ENCODE measurements around the gene POMGNT2. TPM values are rescaled to one million over a fixed set of nuclear protein-coding genes. Genes with fewer than 3 reads are reported as not detected.

Gene POMGNT2
- total RNA-seq, 1 donor from 2014 or later = 22.1 TPM

- no peak for TF ChIP-seq CTCF (IDR thresholded peaks at IDR 0.05; ENCODE audit: insufficient read depth, low read length, poor library complexity, severe bottlenecking)
- DNase-seq (ENCODE audit: low read depth) = no peak
- Histone ChIP-seq H3K4me3 (ENCODE audit: low read depth, low read length) (no peak overlapping the region), H3K27me3 (ENCODE audit: control insufficient read depth, insufficient read depth, low read length) (no peaks in the 10 kb centered on the region), H3K36me3 (ENCODE audit: control insufficient read depth, insufficient read depth, low read length) (no peaks in the 10 kb centered on the region)
These were observed 28.2 kb downstream of the POMGNT2 start for GRCh38 chr3:43077707-43078106.

GRCh38 chr3:43077261-43077660 lies 28.6 kb downstream of the POMGNT2 start:
- Histone ChIP-seq H3K36me3 (ENCODE audit: control insufficient read depth, insufficient read depth, low read length) (no peaks in the 10 kb centered on the region), H3K27me3 (ENCODE audit: control insufficient read depth, insufficient read depth, low read length) (no peaks in the 10 kb centered on the region), H3K4me3 (ENCODE audit: low read depth, low read length) (no peak overlapping the region)
- TF ChIP-seq CTCF (IDR thresholded peaks at IDR 0.05; ENCODE audit: insufficient read depth, low read length, poor library complexity, severe bottlenecking) = no peak
- DNase-seq (ENCODE audit: low read depth) = no peak

GRCh38 chr3:43076857-43077256 lies 29.0 kb downstream of the POMGNT2 start:
- DNase-seq (ENCODE audit: low read depth) = no peak
- Histone ChIP-seq H3K4me3 (ENCODE audit: low read depth, low read length) (no peak overlapping the region), H3K36me3 (ENCODE audit: control insufficient read depth, insufficient read depth, low read length) (no peaks in the 10 kb centered on the region), H3K27me3 (ENCODE audit: control insufficient read depth, insufficient read depth, low read length) (no peaks in the 10 kb centered on the region)
- no peak for TF ChIP-seq CTCF (IDR thresholded peaks at IDR 0.05; ENCODE audit: insufficient read depth, low read length, poor library complexity, severe bottlenecking)

GRCh38 chr3:43075904-43076661 lies 29.8 kb downstream of the POMGNT2 start:
- H3K4me3 ChIP-seq (ENCODE audit: low read depth, low read length) = no peak overlapping the region

GRCh38 chr3:43074901-43075689 lies 30.8 kb downstream of the POMGNT2 start:
- DNase-seq (ENCODE audit: low read depth) = no peak
- no peaks in the 10 kb centered on the region for H3K36me3 ChIP-seq (ENCODE audit: control insufficient read depth, insufficient read depth, low read length)
- TF ChIP-seq CTCF (IDR thresholded peaks at IDR 0.05; ENCODE audit: insufficient read depth, low read length, poor library complexity, severe bottlenecking) = no peak
- H3K4me3 ChIP-seq (ENCODE audit: low read depth, low read length) = no peak overlapping the region
- H3K27me3 ChIP-seq (ENCODE audit: control insufficient read depth, insufficient read depth, low read length) = no peaks in the 10 kb centered on the region

More at GRCh38 chr3:43075904-43076661, 29.8 kb downstream of the POMGNT2 start:
- no peak for DNase-seq (ENCODE audit: low read depth)
- Histone ChIP-seq H3K36me3 (ENCODE audit: control insufficient read depth, insufficient read depth, low read length) (no peaks in the 10 kb centered on the region), H3K27me3 (ENCODE audit: control insufficient read depth, insufficient read depth, low read length) (no peaks in the 10 kb centered on the region)
- TF ChIP-seq CTCF (IDR thresholded peaks at IDR 0.05; ENCODE audit: insufficient read depth, low read length, poor library complexity, severe bottlenecking) = no peak

All from kidney epithelial cell (primary cell).